Hematopoietic multipotent progenitor cell treated with erythropoietin and hydrocortisone succinate and interleukin-3 and kit ligand, for 6 days (in vitro differentiated cells): Measurements from ENCODE around the gene NEGR1.

Experiments
- DNase-seq: peaks from one replicate; pipeline ENCODE4 v3.0.0-alpha.2; 2015

Gene NEGR1

GRCh38 chr1:71532343-71532742 is 750.0 kb downstream of the NEGR1 start:
- no peak for DNase-seq

- DNase-seq: no peak
Measured at GRCh38 chr1:71526824-71527223, 755.5 kb downstream of the NEGR1 start.

- DNase-seq: no peak
Measured at GRCh38 chr1:71522721-71523120, 759.6 kb downstream of the NEGR1 start.

DNA sequence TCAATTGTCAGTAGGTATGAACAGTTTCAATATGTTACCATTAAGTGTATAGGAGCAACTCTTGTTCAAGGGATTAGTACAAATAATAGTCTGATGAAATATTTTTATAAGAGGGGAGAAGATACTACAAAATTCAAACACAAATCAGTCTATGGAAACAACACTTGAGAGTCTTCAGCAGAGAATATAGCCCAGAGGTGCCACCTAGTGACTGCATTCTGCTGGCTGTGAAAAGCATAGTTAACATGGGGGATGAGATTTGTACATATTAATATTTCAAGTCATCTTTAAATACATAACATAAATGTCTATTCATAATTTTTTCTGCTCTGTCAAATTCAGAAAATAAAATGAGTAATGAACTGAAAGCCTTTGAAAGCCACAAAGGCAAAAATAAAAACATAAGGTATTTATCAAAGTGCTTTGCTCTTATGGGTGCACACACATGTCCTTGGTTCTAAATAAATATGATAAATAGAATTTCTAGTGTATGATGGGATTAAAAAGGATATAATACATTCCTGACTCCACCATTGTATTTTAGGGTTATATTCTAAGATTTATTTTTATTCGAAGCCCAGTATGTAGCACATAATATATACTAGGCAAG is 760.6 kb downstream of the NEGR1 start:
- peak; percentile 62 for DNase-seq

DNA sequence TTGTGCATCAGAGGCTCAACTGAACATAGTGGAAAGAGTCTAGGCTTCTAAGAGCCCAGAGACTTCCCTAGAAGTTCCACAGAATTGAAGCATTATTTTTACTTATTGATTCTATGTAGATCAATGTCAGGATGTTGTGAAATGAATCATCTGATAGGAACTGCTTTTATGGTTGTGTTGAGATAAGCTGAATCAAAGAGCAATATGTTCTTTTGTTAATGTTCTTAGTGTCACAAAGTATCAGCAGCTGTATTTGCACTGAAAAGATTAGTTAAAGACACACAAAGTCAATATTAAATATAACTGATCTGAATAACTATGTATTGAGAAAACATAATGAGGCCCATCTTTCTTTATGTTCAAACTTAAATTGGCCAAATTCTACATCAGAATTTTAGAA is 770.8 kb downstream of the NEGR1 start:
- no peak for DNase-seq

GRCh38 chr1:71510725-71511124 is 771.6 kb downstream of the NEGR1 start:
- DNase-seq: no peak

GRCh38 chr1:71509051-71509595 is 773.2 kb downstream of the NEGR1 start:
- no peak for DNase-seq

DNA sequence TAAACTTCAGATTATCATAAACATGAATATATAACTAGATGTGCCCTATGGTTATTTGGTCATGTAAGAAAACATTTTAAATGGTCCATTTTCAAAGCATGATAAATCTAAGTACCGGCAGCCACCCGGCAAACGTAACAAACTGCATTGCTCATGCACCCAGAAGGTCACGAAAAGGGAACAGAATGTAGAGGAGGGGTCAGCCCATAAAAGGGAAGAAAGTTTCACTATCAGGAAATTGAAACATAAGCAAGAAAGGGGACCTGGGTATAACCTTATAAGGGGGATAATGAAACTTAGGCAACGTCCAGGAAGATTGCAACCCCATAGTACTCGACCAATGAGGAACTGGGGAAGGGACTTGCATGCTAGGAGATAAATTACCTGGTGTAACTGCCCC is 780.3 kb downstream of the NEGR1 start:
- no peak for DNase-seq

DNA sequence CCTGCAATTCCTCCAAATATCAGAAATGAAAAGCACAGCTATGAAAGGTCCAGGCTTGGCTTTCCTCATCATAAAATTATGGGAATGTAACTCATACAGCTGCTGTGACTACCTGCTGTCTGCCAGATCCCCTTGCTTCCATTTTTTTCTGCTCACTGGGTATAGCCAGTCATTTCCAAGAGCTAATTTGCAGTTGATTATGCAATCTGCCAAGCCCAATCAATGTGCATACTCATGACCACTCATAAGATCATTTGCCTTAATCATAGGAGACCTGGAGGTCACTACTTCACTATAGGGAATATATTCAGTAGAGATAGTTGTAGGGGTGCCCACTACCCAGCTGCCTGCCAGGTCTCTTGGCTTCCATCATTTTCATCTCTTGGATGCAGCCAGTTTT is 783.8 kb downstream of the NEGR1 start:
- no peak for DNase-seq

GRCh38 chr1:71494163-71494562 is 788.2 kb downstream of the NEGR1 start:
- DNase-seq: no peak

- no peak for DNase-seq
Measured at GRCh38 chr1:71492298-71493041, 789.9 kb downstream of the NEGR1 start.

DNA sequence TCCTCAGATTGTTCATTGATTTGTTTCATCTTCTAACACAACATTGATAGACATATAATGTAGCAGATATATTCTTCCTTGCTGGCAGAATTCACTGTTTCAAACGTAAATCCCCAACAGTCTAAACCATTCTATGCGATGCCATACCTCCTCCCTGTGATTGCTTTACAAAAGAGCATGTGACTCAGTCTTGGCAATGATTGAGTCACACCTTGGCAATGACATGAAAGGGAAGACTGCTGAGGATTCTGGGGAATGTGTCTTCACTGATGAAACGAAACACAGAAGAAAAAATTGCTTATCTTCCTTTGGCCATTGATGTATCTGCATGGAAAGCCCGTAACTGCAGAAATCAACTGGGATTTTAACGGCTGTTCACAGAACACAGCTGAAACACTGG is 791.9 kb downstream of the NEGR1 start:
- DNase-seq: no peak

DNA sequence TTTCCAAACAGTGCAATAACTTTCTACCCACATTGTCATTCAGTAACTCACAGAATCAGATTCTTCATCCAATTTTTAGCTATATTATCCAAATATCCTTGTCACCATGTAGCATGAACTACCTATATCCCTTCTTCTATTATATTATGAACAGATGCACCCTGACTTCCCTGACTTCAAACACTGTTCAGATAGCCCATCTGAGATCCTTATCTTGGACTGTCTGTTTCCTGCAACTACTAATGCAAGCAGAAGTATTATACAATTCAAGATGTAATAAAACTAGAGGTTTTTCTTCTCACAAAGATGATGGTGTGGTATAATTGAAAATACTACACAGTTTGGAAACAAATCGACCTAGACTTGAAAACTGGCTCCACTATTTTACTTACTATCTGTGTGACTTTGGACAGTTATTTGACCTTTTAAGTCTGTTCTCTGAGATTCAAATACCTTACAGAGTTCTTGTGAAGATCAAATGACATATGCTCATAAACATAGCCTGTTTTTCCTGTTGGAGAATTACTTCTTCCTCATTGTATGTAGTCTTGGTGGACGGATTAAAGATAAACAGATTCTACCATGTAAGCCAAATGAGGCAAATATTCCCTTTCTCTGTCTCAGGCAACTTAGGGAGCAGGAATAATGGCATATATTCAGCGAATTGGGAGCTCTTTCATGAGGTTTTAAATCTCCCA is 793.6 kb downstream of the NEGR1 start:
- peak; percentile 13 for DNase-seq

- no peak for DNase-seq
Measured at GRCh38 chr1:71473331-71473730, 809.0 kb downstream of the NEGR1 start.

GRCh38 chr1:71465093-71465492 is 817.2 kb downstream of the NEGR1 start:
- no peak for DNase-seq

DNA sequence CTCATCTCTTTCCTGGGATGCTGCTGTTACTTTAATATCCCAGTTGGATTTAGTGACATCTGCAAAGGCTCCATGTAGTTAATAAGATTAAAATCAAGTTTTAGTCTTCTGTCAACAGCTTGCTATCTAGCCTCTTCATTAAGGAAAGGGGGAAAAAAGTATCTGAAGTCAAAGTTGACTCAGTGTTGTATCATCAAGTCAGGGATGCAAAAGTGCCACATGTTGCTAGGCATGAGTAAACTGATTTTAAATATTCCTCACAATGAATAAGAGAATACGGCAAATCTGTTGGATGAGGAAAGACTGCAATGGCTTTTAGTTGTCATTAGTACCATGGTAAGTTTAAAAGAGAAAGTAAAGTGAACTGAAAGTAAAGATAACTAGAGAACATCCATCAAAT is 818.3 kb downstream of the NEGR1 start:
- no peak for DNase-seq

- no peak for DNase-seq
Measured at GRCh38 chr1:71463144-71463543, 819.2 kb downstream of the NEGR1 start.

DNA sequence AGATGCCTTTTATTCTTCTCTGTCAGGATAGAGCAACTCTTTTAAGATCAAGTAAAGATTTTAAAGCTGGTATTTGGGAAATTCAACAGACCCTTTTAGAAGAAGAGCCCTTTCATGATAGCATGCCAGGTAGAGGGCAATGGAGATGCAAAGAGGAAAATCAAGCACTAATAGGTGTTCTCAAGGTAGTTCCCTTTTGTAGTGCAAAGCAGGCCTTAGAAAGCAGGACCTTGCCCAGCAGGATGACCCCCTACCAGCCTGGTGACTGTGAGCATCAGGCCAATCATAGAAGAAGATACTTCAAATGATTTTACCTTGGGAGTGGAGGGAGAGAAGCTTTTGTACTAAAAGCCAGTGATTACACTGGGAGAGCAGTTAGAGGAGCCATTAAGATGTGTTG is 820.1 kb downstream of the NEGR1 start:
- no peak for DNase-seq

- no peak for DNase-seq
Measured at GRCh38 chr1:71461416-71461815, 820.9 kb downstream of the NEGR1 start.

- DNase-seq: no peak
Measured at GRCh38 chr1:71448444-71448843, 833.9 kb downstream of the NEGR1 start.

DNA sequence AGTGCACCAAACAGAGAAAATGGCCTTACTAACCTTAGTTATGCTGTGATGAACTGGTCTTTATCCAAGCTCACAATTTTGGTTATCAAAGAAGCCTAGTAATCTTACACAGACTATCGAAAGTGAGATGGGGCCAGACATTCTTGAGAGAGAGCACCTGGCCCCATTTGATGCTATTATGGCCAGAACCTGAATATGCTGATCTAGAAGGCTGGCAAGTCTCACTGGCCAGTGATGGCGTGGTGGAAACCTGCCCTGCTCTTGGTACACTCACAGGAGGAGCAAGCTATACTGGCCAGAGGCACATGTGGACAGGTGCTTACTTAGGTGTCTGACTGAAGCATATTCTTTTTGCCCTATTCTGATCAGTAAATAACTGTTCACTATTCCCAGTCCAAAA is 843.7 kb downstream of the NEGR1 start:
- DNase-seq: no peak

GRCh38 chr1:71435951-71436350 is 846.4 kb downstream of the NEGR1 start:
- DNase-seq: no peak

DNA sequence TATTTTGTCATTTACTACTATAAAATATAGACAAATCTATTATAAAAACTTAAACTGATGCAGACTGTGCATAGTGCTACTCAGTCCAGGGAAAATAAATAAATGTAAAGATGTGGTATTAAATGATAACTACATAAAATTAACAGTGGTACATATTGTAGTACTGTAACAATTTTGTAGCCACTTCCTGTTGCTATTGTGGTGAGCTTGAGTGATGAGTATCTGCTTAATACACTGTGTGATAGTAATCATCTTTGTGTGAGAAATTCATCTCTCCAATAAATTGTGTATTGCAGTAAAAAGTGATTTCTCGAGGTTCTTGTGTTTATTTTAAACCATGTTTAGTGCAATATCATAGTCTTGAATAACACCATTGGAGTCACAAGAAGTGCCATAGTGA is 848.1 kb downstream of the NEGR1 start:
- DNase-seq: no peak

GRCh38 chr1:71428029-71428428 is 854.3 kb downstream of the NEGR1 start:
- DNase-seq: no peak
